ENCODE results near the gene OXCT1.

The OXCT1 gene

GRCh38 chr5:41794471-41794870 lies 75.8 kb downstream of the OXCT1 start:
- no peak overlapping the region for H2BK120ac ChIP-seq (ENCODE audit: low read depth, low read length)
- peak overlapping the region in 1 of 2 experiments; percentile 32 for H3K4ac ChIP-seq (ENCODE audit: low read depth in 1 of 2, low read length in 2 of 2)
- peak overlapping the region; percentile 33 for H2BK5ac ChIP-seq (ENCODE audit: low read depth, low read length, poor library complexity, severe bottlenecking)
- H3K79me1 ChIP-seq (replicated peaks; ENCODE audit: low read length, poor library complexity, severe bottlenecking) = no peaks in the 10 kb centered on the region
- H3K4me2 ChIP-seq (ENCODE audit: low read length, poor library complexity, severe bottlenecking) = no peak overlapping the region
- H2AK5ac ChIP-seq (ENCODE audit: low read length, severe bottlenecking) = peak overlapping the region; percentile 73
- no peak overlapping the region for H4K91ac ChIP-seq (ENCODE audit: low read length)
- no peak overlapping the region for H2BK15ac ChIP-seq (ENCODE audit: low read depth, poor library complexity, severe bottlenecking)
- no peaks in the 10 kb centered on the region for H3K9me3 ChIP-seq (ENCODE audit: control insufficient read depth, low read length)
- peak overlapping the region in 1 of 2 experiments; percentile 22 for H3K4me3 ChIP-seq (ENCODE audit: insufficient read depth in 1 of 2, low read depth in 1 of 2, low read length in 2 of 2)
- peaks cover 0 to 16% of the 10 kb centered on the region in 2 experiments for H3K36me3 ChIP-seq (ENCODE audit: control insufficient read depth in 1 of 2, insufficient read depth in 2 of 2, low read depth in 1 of 2, low read length in 2 of 2)
- peak; percentile 95 for DNase-seq
- peak overlapping the region; percentile 98 for H3K27ac ChIP-seq (ENCODE audit: low read length, poor library complexity, severe bottlenecking)
- WGBS = 0% methylated on average over 3 of the region's 4 CpGs
- H3K23ac ChIP-seq (ENCODE audit: low read length in 2 of 2) = no peak overlapping the region
- peak overlapping the region in 1 of 2 experiments; percentile 33 for H3K18ac ChIP-seq (ENCODE audit: low read depth in 1 of 2, low read length in 2 of 2)
- H4K8ac ChIP-seq (ENCODE audit: low read length) = peak overlapping the region; percentile 10
- no peaks in the 10 kb centered on the region for H3K27me3 ChIP-seq (ENCODE audit: control insufficient read depth in 1 of 2, insufficient read depth in 1 of 2, low read length in 2 of 2)
- H2AFZ ChIP-seq (ENCODE audit: low read depth, low read length) = no peak overlapping the region
- H2BK12ac ChIP-seq (ENCODE audit: low read length in 2 of 2) = no peak overlapping the region
- H3K9ac ChIP-seq (ENCODE audit: low read length) = peak overlapping the region; percentile 20
- H3K14ac ChIP-seq (ENCODE audit: low read length in 2 of 2) = no peak overlapping the region
- H3K4me1 ChIP-seq (ENCODE audit: control insufficient read depth, insufficient read depth, low read depth, low read length) = peaks cover 4% of the 10 kb centered on the region

- WGBS = 5% methylated on average over 2 of the region's 3 CpGs
- Histone ChIP-seq H2AK5ac (ENCODE audit: low read length, severe bottlenecking) (no peak overlapping the region), H3K4me1 (ENCODE audit: control insufficient read depth, insufficient read depth, low read depth, low read length) (peaks cover 4% of the 10 kb centered on the region), H2BK12ac (ENCODE audit: low read length in 2 of 2) (no peak overlapping the region), H3K4me3 (ENCODE audit: insufficient read depth in 1 of 2, low read depth in 1 of 2, low read length in 2 of 2) (no peak overlapping the region), H2BK120ac (ENCODE audit: low read depth, low read length) (no peak overlapping the region), H3K14ac (ENCODE audit: low read length in 2 of 2) (no peak overlapping the region), H2BK5ac (ENCODE audit: low read depth, low read length, poor library complexity, severe bottlenecking) (no peak overlapping the region), H3K18ac (ENCODE audit: low read depth in 1 of 2, low read length in 2 of 2) (no peak overlapping the region), H3K4ac (ENCODE audit: low read depth in 1 of 2, low read length in 2 of 2) (no peak overlapping the region), H4K8ac (ENCODE audit: low read length) (no peak overlapping the region), H3K36me3 (ENCODE audit: control insufficient read depth in 1 of 2, insufficient read depth in 2 of 2, low read depth in 1 of 2, low read length in 2 of 2) (peaks cover 0 to 10% of the 10 kb centered on the region in 2 experiments), H2AFZ (ENCODE audit: low read depth, low read length) (no peak overlapping the region), H2BK15ac (ENCODE audit: low read depth, poor library complexity, severe bottlenecking) (no peak overlapping the region), H3K23ac (ENCODE audit: low read length in 2 of 2) (no peak overlapping the region), H3K79me1 (replicated peaks; ENCODE audit: low read length, poor library complexity, severe bottlenecking) (no peaks in the 10 kb centered on the region), H4K91ac (ENCODE audit: low read length) (no peak overlapping the region), H3K27me3 (ENCODE audit: control insufficient read depth in 1 of 2, insufficient read depth in 1 of 2, low read length in 2 of 2) (no peaks in the 10 kb centered on the region), H3K4me2 (ENCODE audit: low read length, poor library complexity, severe bottlenecking) (no peak overlapping the region), H3K9me3 (ENCODE audit: control insufficient read depth, low read length) (no peaks in the 10 kb centered on the region), H3K27ac (ENCODE audit: low read length, poor library complexity, severe bottlenecking) (peak overlapping the region; percentile 76), H3K9ac (ENCODE audit: low read length) (no peak overlapping the region)
- peak; percentile 80 for DNase-seq
Measured at GRCh38 chr5:41793141-41793770, 77.0 kb downstream of the OXCT1 start.

- Histone ChIP-seq H3K9ac (ENCODE audit: low read length) (no peak overlapping the region), H3K4ac (ENCODE audit: low read depth in 1 of 2, low read length in 2 of 2) (peak overlapping the region in 1 of 2 experiments; percentile 58)
Measured at GRCh38 chr5:41790038-41790776, 80.0 kb downstream of the OXCT1 start.

GRCh38 chr5:41789434-41789833 lies 80.8 kb downstream of the OXCT1 start:
- WGBS = no CpG with 5 or more reads among the region's 1 CpG
- Histone ChIP-seq H3K9me3 (ENCODE audit: control insufficient read depth, low read length) (no peaks in the 10 kb centered on the region), H3K27me3 (ENCODE audit: control insufficient read depth in 1 of 2, insufficient read depth in 1 of 2, low read length in 2 of 2) (no peaks in the 10 kb centered on the region), H3K9ac (ENCODE audit: low read length) (no peak overlapping the region), H3K4me1 (ENCODE audit: control insufficient read depth, insufficient read depth, low read depth, low read length) (peaks cover 5% of the 10 kb centered on the region), H4K8ac (ENCODE audit: low read length) (no peak overlapping the region), H4K91ac (ENCODE audit: low read length) (no peak overlapping the region), H2AFZ (ENCODE audit: low read depth, low read length) (no peak overlapping the region), H3K36me3 (ENCODE audit: control insufficient read depth in 1 of 2, insufficient read depth in 2 of 2, low read depth in 1 of 2, low read length in 2 of 2) (no peaks in the 10 kb centered on the region), H3K14ac (ENCODE audit: low read length in 2 of 2) (no peak overlapping the region), H3K4ac (ENCODE audit: low read depth in 1 of 2, low read length in 2 of 2) (no peak overlapping the region), H3K4me2 (ENCODE audit: low read length, poor library complexity, severe bottlenecking) (no peak overlapping the region), H3K23ac (ENCODE audit: low read length in 2 of 2) (no peak overlapping the region), H3K18ac (ENCODE audit: low read depth in 1 of 2, low read length in 2 of 2) (no peak overlapping the region), H2AK5ac (ENCODE audit: low read length, severe bottlenecking) (no peak overlapping the region), H3K27ac (ENCODE audit: low read length, poor library complexity, severe bottlenecking) (peak overlapping the region; percentile 49), H3K79me1 (replicated peaks; ENCODE audit: low read length, poor library complexity, severe bottlenecking) (peaks cover 4% of the 10 kb centered on the region), H2BK15ac (ENCODE audit: low read depth, poor library complexity, severe bottlenecking) (no peak overlapping the region), H2BK12ac (ENCODE audit: low read length in 2 of 2) (no peak overlapping the region), H3K4me3 (ENCODE audit: insufficient read depth in 1 of 2, low read depth in 1 of 2, low read length in 2 of 2) (no peak overlapping the region), H2BK120ac (ENCODE audit: low read depth, low read length) (no peak overlapping the region), H2BK5ac (ENCODE audit: low read depth, low read length, poor library complexity, severe bottlenecking) (no peak overlapping the region)
- DNase-seq = no peak

More at GRCh38 chr5:41790038-41790776, 80.0 kb downstream of the OXCT1 start:
- no peak overlapping the region for H3K27ac ChIP-seq (ENCODE audit: low read length, poor library complexity, severe bottlenecking)
- H4K8ac ChIP-seq (ENCODE audit: low read length) = no peak overlapping the region
- H3K4me2 ChIP-seq (ENCODE audit: low read length, poor library complexity, severe bottlenecking) = no peak overlapping the region
- no peak overlapping the region for H3K14ac ChIP-seq (ENCODE audit: low read length in 2 of 2)
- H2BK15ac ChIP-seq (ENCODE audit: low read depth, poor library complexity, severe bottlenecking) = no peak overlapping the region
- peaks cover 7% of the 10 kb centered on the region for H3K4me1 ChIP-seq (ENCODE audit: control insufficient read depth, insufficient read depth, low read depth, low read length)
- WGBS = 90% methylated on average over 5 of the region's 6 CpGs
- peaks cover 4% of the 10 kb centered on the region for H3K79me1 ChIP-seq (replicated peaks; ENCODE audit: low read length, poor library complexity, severe bottlenecking)
- H4K91ac ChIP-seq (ENCODE audit: low read length) = no peak overlapping the region
- no peak for DNase-seq
- H2BK5ac ChIP-seq (ENCODE audit: low read depth, low read length, poor library complexity, severe bottlenecking) = no peak overlapping the region
- H3K9me3 ChIP-seq (ENCODE audit: control insufficient read depth, low read length) = no peaks in the 10 kb centered on the region
- H2BK12ac ChIP-seq (ENCODE audit: low read length in 2 of 2) = no peak overlapping the region
- no peak overlapping the region for H2AFZ ChIP-seq (ENCODE audit: low read depth, low read length)
- no peaks in the 10 kb centered on the region for H3K27me3 ChIP-seq (ENCODE audit: control insufficient read depth in 1 of 2, insufficient read depth in 1 of 2, low read length in 2 of 2)
- no peak overlapping the region for H2AK5ac ChIP-seq (ENCODE audit: low read length, severe bottlenecking)
- no peak overlapping the region for H3K23ac ChIP-seq (ENCODE audit: low read length in 2 of 2)
- H2BK120ac ChIP-seq (ENCODE audit: low read depth, low read length) = no peak overlapping the region
- no peak overlapping the region for H3K4me3 ChIP-seq (ENCODE audit: insufficient read depth in 1 of 2, low read depth in 1 of 2, low read length in 2 of 2)
- H3K18ac ChIP-seq (ENCODE audit: low read depth in 1 of 2, low read length in 2 of 2) = no peak overlapping the region
- H3K36me3 ChIP-seq (ENCODE audit: control insufficient read depth in 1 of 2, insufficient read depth in 2 of 2, low read depth in 1 of 2, low read length in 2 of 2) = no peaks in the 10 kb centered on the region

All from mesenchymal stem cell (in vitro differentiated cells and primary cell).